ENCODE results near the gene TELO2. TPM values are rescaled to one million over a fixed set of nuclear protein-coding genes. Genes with fewer than 3 reads are reported as not detected.

Gene TELO2
- polyA plus RNA-seq, 2 of the 4 experiments (the other 2 are of a cell fraction) = 10.6 to 34.8 TPM

DNA sequence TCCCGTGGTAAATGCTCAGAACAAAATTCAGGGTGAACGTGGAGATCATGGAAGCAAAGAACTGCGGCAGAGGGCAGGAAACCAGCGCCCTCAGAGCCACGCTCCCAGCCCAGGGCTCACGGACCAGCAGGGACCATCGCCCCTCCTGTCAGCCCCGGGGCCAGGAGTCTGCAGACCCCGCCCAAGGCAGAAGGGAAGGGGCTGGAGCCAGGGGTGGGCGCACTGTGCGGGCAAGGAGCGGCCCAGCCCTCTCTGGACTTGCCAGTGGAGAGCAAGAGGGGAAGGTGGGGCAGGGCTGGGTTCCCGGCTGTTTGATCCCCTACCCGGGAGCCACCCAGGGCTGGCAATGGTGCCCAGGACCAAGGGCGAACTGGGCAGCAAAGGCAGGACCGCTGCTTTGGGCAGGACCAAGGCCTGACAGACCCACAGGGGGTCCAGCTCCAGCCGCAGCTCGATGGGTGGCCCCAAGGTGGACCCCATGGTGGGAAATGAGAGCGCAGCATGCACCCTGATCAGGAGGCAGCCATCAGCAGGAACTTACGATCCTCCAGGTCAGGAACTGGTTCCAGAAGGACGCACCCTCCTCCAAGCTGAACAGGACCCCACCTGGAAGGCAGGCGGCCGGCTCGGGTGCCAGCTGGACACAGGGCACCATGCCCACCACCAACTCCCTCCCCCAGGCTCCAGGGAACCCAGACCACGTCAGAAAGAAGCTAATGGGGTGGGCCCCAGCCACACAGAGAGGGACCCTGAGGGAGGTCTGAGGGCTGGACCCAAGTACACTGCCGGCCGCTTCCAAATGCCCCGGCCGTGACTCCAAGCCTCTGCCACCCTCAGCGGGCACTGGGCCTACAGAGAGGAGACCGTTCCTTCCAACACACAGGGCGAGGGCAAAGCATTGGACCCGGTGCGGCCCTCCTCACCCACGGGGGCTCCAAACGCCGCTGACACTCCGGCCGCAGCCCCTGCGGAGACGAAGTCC, 37.7 kb upstream of the TELO2 start:
- FAIRE-seq = no peak
- POLR2A ChIA-PET = no interaction called here

DNA sequence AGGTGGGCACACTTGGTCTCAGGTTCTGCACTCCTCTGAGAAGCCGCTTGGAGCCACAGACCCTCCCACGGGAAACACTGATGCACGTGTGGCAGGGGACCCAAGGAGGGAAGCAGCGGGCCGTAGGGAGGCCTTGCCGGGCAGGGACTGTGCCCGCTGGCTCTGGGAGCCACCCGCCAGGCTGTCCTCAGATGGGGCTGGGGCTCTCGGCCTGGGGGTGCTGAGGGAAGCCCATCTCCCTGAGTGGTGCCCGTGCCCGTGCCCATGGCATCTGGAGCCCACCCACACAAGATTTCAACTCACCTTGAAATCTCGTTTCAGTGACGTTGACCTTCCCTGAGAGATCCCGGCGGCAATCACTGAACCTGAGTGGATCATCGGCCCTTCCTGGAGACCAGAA, 36.2 kb upstream of the TELO2 start:
- H3K4me3 ChIP-seq = no peak overlapping the region
- no peak for ATAC-seq
- TF ChIP-seq NFE2L2 (conservative IDR thresholded peaks at IDR 0.05; ENCODE audit: low read length) (no peak), BHLHE40 (IDR thresholded peaks at IDR 0.05; ENCODE audit: low read depth, low read length) (no peak), ZFP36 (IDR thresholded peaks at IDR 0.05; ENCODE audit: borderline replicate concordance, partially characterized antibody) (no peak), HOXB5 (CRISPR knock-in tag; IDR thresholded peaks at IDR 0.05) (no peak), CEBPB (IDR thresholded peaks at IDR 0.05) (no peak), HOXA7 (CRISPR knock-in tag; IDR thresholded peaks at IDR 0.05) (no peak), NR3C1 (IDR thresholded peaks at IDR 0.05) (no peak), CHD4 (IDR thresholded peaks at IDR 0.05; ENCODE audit: borderline replicate concordance) (no peak), KDM1A (IDR thresholded peaks at IDR 0.05; ENCODE audit: low read depth) (no peak), PHF8 (IDR thresholded peaks at IDR 0.05; ENCODE audit: borderline replicate concordance, low read depth) (no peak), RAD21 (conservative IDR thresholded peaks at IDR 0.05 in 1 of 2, IDR thresholded peaks at IDR 0.05 in 1 of 2) (no peak), GATA3 (IDR thresholded peaks at IDR 0.05; ENCODE audit: borderline replicate concordance) (no peak), EHF (CRISPR knock-in tag; IDR thresholded peaks at IDR 0.05) (no peak), HOXB13 (CRISPR knock-in tag; IDR thresholded peaks at IDR 0.05; ENCODE audit: low read depth) (no peak)
- TF ChIP-seq, protein P1, sequence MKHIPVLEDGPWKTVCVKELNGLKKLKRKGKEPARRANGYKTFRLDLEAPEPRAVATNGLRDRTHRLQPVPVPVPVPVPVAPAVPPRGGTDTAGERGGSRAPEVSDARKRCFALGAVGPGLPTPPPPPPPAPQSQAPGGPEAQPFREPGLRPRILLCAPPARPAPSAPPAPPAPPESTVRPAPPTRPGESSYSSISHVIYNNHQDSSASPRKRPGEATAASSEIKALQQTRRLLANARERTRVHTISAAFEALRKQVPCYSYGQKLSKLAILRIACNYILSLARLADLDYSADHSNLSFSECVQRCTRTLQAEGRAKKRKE (CRISPR knock-in tag; IDR thresholded peaks at IDR 0.05; ENCODE audit: low read depth) = no peak
- TF ChIP-seq, protein P2, sequence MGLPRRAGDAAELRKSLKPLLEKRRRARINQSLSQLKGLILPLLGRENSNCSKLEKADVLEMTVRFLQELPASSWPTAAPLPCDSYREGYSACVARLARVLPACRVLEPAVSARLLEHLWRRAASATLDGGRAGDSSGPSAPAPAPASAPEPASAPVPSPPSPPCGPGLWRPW (IDR thresholded peaks at IDR 0.05) = no peak
- TF ChIP-seq, protein P3, sequence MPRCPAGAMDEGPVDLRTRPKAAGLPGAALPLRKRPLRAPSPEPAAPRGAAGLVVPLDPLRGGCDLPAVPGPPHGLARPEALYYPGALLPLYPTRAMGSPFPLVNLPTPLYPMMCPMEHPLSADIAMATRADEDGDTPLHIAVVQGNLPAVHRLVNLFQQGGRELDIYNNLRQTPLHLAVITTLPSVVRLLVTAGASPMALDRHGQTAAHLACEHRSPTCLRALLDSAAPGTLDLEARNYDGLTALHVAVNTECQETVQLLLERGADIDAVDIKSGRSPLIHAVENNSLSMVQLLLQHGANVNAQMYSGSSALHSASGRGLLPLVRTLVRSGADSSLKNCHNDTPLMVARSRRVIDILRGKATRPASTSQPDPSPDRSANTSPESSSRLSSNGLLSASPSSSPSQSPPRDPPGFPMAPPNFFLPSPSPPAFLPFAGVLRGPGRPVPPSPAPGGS (IDR thresholded peaks at IDR 0.05) = no peak
- H3K4me2 ChIP-seq = no peak overlapping the region
- WGBS (ENCODE audit: missing lambda C conversion rate) = 89% methylated on average over 13 of the region's 16 CpGs
- ChIA-PET CTCF (no interaction called here), POLR2A (no interaction called here)
- H3K4me1 ChIP-seq = no peaks in the 10 kb centered on the region
- H3K27ac ChIP-seq = no peak overlapping the region
- no peak for FAIRE-seq
- DNase-seq (ENCODE audit: low read depth in 1 of 2, low spot score in 1 of 2) = no peak
- H3K9me3 ChIP-seq = no peaks in the 10 kb centered on the region

More for the DNA sequence above, 37.7 kb upstream of the TELO2 start:
- DNase-seq (ENCODE audit: low read depth in 1 of 2, low spot score in 1 of 2) (no peak), ATAC-seq (no peak)
- no peak overlapping the region for H3K27ac ChIP-seq
- no peak overlapping the region for H3K4me2 ChIP-seq
- H3K4me3 ChIP-seq = no peak overlapping the region
- no peaks in the 10 kb centered on the region for H3K9me3 ChIP-seq
- 93% methylated on average over 32 of the region's 41 CpGs for WGBS (ENCODE audit: missing lambda C conversion rate)
- no peaks in the 10 kb centered on the region for H3K4me1 ChIP-seq
- no peak for TF ChIP-seq ESRRA (IDR thresholded peaks at IDR 0.05; ENCODE audit: borderline replicate concordance, low read length)
- TF ChIP-seq GATA3 (IDR thresholded peaks at IDR 0.05; ENCODE audit: borderline replicate concordance) = no peak
- no peak for TF ChIP-seq CHD4 (IDR thresholded peaks at IDR 0.05; ENCODE audit: borderline replicate concordance)
- no peak for TF ChIP-seq TFCP2L1 (CRISPR knock-in tag; IDR thresholded peaks at IDR 0.05)
- no peak for TF ChIP-seq ZSCAN20 (CRISPR knock-in tag; IDR thresholded peaks at IDR 0.05)
- no peak for TF ChIP-seq MAZ (IDR thresholded peaks at IDR 0.05; ENCODE audit: borderline replicate concordance, low read depth, low read length)
- TF ChIP-seq POLR2A (IDR thresholded peaks at IDR 0.05; ENCODE audit: low read length) = no peak
- TF ChIP-seq, protein P4, sequence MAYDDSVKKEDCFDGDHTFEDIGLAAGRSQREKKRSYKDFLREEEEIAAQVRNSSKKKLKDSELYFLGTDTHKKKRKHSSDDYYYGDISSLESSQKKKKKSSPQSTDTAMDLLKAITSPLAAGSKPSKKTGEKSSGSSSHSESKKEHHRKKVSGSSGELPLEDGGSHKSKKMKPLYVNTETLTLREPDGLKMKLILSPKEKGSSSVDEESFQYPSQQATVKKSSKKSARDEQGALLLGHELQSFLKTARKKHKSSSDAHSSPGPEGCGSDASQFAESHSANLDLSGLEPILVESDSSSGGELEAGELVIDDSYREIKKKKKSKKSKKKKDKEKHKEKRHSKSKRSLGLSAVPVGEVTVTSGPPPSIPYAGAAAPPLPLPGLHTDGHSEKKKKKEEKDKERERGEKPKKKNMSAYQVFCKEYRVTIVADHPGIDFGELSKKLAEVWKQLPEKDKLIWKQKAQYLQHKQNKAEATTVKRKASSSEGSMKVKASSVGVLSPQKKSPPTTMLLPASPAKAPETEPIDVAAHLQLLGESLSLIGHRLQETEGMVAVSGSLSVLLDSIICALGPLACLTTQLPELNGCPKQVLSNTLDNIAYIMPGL (CRISPR knock-in tag; IDR thresholded peaks at IDR 0.05; ENCODE audit: borderline replicate concordance) = no peak
- no peak for TF ChIP-seq HOXB5 (CRISPR knock-in tag; IDR thresholded peaks at IDR 0.05)
- TF ChIP-seq, protein P2 (IDR thresholded peaks at IDR 0.05) = no peak
- no peak for TF ChIP-seq JUN (IDR thresholded peaks at IDR 0.05)
- TF ChIP-seq, protein P5, sequence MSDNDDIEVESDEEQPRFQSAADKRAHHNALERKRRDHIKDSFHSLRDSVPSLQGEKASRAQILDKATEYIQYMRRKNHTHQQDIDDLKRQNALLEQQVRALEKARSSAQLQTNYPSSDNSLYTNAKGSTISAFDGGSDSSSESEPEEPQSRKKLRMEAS (IDR thresholded peaks at IDR 0.05) = no peak
- TF ChIP-seq CEBPB (IDR thresholded peaks at IDR 0.05) = no peak
- CTCF ChIA-PET = interaction anchor here (0.8 to 1.7 kb wide), 4 partner anchors 12 to 27 kb away, joined by 3 to 5 read pairs (median 4); partner anchors contain the start of gene CCDC154

Data from A549 (cell line).